ENCODE measurements around the gene IDI1.

IDI1 gene

DNA sequence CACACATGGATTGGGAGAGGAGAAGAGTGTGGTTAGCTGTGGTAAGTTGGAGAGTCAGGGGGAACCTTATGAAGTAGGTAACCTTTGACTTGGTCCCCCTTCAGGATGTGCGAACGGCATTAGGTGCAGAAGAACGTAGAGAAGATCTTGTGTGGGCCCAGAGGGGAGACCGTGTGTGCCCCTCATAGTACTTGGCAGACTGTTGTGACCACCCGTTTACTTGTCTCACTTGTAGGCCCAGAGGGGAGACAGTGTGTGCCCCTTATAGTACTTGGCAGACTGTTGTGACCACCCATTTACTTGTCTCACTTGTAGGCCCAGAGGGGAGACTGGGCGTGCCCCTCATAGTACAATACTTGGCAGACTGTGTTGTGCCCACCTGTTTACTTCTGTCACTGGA lies 58.1 kb downstream of the IDI1 start:
- H3K27me3 ChIP-seq (ENCODE audit: low read depth, low read length), result no peaks in the 10 kb centered on the region
- H3K9me3 ChIP-seq (ENCODE audit: control insufficient read depth in 1 of 2, low read length in 2 of 2), result no peaks in the 10 kb centered on the region
- no peak overlapping the region for H3K27ac ChIP-seq (ENCODE audit: low read length)
- H3K4me1 ChIP-seq (ENCODE audit: control insufficient read depth in 1 of 2, insufficient read depth in 2 of 2, low read length in 2 of 2), result peaks cover 11 to 31% of the 10 kb centered on the region in 2 donors
- peaks cover 25 to 32% of the 10 kb centered on the region in 2 donors for H3K36me3 ChIP-seq (ENCODE audit: control insufficient read depth in 1 of 2, insufficient read depth in 2 of 2, low read length in 2 of 2)
- H3K4me3 ChIP-seq (ENCODE audit: low read depth in 1 of 2, low read length in 2 of 2), result no peak overlapping the region
